Adipose tissue (tissue), 3 donors: ENCODE measurements around the gene TMEM179. TPM values are rescaled to one million over a fixed set of nuclear protein-coding genes. Genes with fewer than 3 reads are reported as not detected.
"Not testable (repeated sequence)": the region's sequence is repeated elsewhere in the genome, so short reads cannot be mapped to it uniquely, and the experiment has no call there.

ENCODE experiments used
- H3K27ac ChIP-seq: one replicate; pipeline ENCODE4 v1.5.1; 2013; ENCODE audit warnings: low read depth, low read length
- WGBS, 3 donors: extraction: QIAGEN DNeasy Blood & Tissue Kit; methylation state at CpG; one replicate each; pipeline ENCODE4 v1.1.7; 2013; 5-methylcytosine and 5-hydroxymethylcytosine counted together
- polyA plus RNA-seq, 3 donors: library from polyadenylated mRNA; stranded (reverse); fragments of 200-250 nt; gene quantifications; one replicate each; pipeline ENCODE4 v1.2.3, GENCODE V29; 2013
- donor health status: healthy with polysubstance abuse.
- donor health status: Bipolar disorder and iron deficiency.
- donor health status: healthy.

TMEM179 gene
- polyA plus RNA-seq, 3 donors, result 0.10 to 4.2 TPM; not detected in 1

DNA sequence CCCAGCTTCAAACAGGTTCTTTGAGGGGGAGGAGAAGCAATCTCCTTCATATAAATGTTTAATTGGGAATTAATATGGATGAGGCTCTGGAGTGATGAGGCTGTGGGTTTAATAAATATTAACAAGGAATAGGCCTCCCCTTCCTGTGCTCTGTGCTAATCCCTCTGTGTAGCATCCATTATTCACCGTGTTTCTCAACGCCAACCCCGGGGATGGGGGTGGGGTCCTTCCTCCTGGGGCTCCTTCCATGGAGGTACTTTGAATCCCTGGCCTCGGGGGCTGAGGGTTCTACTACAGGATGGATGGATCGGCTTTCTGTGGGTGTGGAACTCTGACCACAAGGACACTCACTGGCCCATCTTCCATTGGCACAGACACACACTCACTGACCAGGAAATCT lies 34.9 kb upstream of the TMEM179 start:
- H3K27ac ChIP-seq, result no peak overlapping the region
- 24 to 47% (median 42%) methylated on average over 5 of the region's 5 CpGs for WGBS, 3 donors

DNA sequence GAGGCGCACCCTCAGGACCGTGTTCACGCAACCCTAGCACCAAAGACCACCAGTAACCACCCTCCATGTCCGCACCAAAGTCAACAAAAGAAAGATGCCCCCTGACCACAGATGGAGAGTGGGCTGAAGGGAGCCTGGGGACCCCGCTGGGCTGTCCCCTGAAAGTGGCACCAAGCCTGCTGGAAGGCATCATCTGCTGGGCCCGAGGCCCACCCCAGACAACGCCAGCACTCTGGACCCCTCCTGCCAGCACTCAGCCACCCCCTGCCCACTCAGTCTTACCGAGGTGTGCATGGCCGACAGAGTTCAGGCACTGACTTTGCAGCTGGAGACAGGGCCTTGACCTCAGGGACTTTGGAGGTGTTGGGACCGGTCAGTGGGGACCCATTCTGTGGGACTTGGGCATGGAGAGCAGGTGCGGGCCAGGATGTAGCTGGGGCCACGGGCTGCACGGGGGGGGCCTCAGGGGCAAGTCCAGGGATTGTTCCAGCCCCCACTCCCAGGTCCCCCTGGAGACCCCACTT lies 34.4 kb upstream of the TMEM179 start:
- 65 to 80% (median 72%) methylated on average over 13 of the region's 13 CpGs for whole genome bisulfite sequencing, 3 donors
- no peak overlapping the region for H3K27ac ChIP-seq

DNA sequence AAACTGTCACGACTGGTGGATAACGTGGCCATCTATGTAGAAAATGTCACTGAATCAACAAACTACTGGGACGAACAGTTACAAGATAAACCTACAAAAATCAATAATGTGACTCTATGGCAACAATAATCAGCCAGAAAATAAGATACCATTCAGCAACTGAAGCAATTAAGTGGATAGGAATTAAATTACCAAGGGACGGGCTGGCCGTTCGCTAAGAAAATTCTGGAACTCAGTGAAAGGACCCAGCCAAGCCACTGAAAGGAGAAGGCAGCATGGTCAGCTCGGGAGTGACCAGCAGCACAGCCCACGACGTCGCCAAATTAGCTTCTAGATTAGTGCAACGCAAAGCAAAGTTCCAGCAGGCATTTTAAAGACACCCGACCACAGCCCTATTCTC lies 33.6 kb upstream of the TMEM179 start:
- 21 to 50% (median 46%) methylated on average over 12 of the region's 12 CpGs for WGBS, 3 donors

DNA sequence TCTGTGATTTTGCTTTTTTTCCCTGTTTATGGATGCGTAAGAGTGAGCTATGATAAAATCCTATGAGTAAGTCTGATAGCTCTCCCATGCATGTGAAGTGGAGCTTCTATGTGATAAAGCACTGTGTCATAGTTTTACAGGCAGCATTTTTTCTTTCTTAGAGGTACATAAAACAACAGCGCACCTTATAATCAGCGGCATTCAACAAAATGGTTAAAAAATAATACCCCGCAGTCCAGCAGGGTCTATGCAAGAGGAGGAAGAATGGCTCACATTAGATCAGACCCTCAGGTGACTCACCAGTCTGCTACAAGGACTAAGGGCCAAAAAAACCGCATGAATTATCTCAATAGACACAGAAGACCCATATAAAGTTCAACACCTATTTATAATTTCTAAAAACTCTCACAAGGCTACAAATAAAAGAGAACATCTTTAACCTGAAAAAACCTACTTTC lies 33.0 kb upstream of the TMEM179 start:
- 59 to 84% (median 79%) methylated on average over 5 of the region's 5 CpGs for WGBS, 3 donors
- H3K27ac ChIP-seq, result no peak overlapping the region

More for the DNA sequence above, 33.6 kb upstream of the TMEM179 start:
- H3K27ac ChIP-seq, result no peak overlapping the region

DNA sequence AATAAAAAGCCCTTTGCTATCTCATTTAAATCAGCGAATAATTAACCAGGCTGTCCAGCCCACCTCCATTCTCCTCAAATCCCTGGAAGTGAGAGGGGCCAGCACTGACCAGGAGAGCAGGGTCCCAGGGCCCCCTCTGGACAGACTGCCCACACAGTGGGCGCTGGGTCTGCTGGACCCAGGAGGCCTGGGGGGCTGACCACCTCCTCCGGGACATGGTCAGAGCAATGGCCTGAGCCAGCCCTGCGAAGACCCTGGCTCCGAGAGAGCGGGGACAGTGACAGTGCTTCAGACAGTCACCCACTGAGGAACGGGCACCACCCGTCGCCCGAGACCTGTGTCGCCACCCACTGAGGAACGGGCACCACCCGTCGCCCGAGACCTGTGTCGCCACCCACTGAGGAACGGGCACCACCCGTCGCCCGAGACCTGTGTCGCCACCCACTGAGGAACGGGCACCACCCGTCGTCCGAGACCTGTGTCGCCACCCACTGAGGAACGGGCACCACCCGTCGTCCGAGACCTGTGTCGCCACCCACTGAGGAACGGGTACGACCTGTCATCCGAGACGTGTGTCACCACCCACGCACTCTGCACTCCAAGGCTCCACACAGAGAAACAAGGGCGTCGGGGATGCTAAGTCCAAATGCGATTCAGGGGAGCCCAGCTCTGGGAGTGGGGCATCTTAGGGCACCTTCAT lies 32.4 kb upstream of the TMEM179 start:
- not testable (repeated sequence) for H3K27ac ChIP-seq
- WGBS, 3 donors, result 82 to 90% (median 84%) methylated on average over 25 to 36 of the region's 39 CpGs

DNA sequence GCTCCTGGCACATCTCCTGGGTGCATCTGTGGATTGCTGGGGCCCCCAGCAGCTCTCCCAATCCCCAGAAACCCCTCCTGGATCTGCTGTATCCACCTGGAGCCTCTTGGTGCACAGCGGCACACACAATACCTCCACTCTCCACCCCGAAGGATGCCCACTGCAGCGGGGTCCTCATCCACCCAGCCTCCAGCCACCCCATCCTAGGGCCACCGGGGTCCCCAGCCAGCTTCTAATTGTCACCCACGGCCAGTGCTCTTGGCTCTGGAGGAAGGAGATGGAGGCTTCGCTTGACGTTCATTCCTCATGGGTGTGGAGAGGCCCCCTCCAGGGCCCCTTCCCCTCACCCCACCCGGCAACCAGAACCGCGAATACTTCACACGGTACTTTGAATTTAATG lies 31.6 kb upstream of the TMEM179 start:
- WGBS, 3 donors, result 80 to 85% (median 82%) methylated on average over 11 of the region's 11 CpGs
- H3K27ac ChIP-seq, result no peak overlapping the region

DNA sequence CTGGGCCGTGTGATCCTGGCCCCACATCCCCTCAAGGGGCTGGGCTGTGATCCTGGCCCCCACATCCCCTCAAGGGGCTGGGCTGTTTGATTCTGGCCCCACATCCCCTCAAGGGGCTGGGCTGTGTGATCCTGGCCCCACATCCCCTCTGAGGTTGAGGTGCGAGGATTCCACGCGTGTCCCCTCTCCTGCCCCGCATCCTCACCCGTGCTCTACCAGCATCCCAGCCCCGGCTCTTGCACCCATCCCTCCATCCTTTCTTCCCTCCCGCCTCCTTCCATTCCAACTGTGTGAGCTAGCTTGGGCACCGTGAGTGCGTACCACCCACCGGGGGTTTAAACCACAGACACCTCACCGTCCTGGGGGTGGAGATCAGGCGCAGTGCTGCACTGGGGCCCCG lies 31.1 kb upstream of the TMEM179 start:
- whole genome bisulfite sequencing, 3 donors, result 80 to 85% (median 84%) methylated on average over 13 of the region's 14 CpGs
- H3K27ac ChIP-seq, result no peak overlapping the region

DNA sequence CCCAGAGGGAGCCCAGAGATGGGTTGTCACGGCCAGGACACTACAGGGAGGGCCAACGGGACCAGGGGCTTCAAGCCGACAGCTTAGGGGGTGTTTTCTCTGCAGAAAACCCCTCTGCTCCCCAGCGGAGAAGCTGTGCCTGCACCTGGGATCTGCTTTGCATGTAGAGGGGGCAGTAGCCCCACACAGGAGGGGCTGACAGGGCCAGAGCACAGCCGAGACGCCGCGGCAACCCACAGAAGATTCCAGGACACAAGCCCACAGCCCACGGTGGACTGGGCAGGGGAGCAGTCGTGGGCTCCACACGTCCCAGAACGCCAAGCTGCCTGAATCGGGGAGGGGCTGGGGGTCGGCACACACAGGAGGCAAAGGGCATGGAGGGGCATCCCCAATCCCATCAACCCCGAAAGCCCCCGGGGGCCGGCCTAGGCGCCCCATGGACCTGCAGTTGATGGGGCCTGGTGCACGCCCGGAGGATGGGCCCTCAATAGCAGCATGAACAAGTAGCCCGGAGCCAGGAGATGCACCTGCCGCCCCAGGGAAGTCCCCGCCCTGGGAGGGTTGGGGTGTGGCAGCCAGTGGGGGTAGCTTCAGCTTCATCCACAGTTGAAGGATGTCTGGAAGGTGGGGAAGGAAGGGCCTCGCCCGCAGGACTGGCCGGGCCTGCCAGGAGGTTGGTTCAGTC lies 30.5 kb upstream of the TMEM179 start:
- 82 to 84% (median 83%) methylated on average over 21 to 26 of the region's 26 CpGs for WGBS, 3 donors
- H3K27ac ChIP-seq, result no peak overlapping the region

DNA sequence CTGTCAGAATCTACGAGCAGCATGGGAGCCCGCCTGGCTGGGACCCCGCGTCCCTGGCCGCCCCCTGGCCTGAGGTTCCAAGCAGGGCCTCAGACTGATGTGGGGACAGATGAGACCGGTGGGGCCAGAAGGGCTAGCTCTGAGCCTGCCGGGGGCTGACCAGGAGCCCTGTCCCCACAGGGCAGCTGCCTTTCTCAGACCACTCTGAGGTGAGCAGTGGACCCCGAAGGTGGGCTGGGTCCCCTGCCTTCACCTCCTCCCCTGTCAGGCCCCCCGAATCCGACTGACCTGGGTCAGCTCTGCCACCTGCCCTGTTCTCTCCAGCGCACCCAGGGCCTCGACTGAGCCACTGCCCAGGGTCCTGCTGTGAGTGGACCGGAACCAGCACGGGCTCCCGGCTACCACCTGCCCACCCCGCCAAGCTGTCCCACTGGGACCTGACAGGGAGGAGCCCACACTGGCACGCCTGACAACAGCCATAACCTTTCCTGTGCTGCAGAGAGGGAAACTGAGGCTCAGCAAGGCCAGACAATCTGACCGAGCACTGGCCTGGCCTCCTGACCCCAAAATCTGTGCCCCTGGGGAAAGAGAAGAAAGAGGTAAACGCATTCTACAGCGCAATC lies 29.7 kb upstream of the TMEM179 start:
- 86 to 89% (median 88%) methylated on average over 20 of the region's 20 CpGs for WGBS, 3 donors
- H3K27ac ChIP-seq, result no peak overlapping the region

DNA sequence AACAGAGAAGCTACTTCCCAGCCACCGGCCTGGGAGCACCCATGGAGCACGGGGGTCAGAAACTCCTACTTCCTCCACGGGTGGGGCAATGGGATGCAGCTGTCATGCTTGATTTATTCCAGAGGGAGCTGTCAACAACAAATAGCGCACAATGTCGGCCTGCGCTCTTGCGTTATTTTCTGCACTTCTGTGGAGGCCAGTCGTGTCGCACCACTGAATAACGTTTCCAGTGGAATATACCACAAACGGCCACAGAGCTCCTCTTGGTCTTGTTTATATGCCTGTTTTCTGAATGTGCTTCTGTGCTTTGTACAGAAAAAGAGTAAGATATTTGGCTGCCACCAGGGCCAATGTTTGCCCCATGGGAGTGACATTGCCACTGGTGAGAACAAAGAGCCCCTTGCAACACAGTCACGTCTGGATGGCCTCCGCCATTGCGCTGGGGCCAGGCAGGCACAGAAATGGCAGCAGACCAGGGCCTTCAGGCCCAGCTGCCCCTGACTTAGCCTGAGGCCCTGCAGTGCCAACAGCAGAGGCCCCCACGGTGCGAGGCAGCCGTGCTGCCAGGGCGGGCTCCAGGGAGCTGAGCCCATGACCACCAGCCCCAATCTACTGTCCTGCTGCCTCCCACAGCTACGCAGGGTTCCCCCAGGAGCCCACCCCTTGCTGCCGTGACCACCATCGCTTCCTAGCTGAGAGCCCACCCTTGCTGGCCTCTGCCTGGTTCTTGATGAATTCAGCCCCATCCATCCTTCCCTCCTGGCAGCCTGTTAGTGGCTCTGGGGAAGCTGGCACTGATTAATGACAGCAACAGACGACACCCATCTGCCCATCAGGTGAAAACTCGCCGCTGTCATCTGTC lies 28.9 kb upstream of the TMEM179 start:
- WGBS, 3 donors, result 71 to 75% (median 72%) methylated on average over 23 to 24 of the region's 24 CpGs
- H3K27ac ChIP-seq, result no peak overlapping the region

DNA sequence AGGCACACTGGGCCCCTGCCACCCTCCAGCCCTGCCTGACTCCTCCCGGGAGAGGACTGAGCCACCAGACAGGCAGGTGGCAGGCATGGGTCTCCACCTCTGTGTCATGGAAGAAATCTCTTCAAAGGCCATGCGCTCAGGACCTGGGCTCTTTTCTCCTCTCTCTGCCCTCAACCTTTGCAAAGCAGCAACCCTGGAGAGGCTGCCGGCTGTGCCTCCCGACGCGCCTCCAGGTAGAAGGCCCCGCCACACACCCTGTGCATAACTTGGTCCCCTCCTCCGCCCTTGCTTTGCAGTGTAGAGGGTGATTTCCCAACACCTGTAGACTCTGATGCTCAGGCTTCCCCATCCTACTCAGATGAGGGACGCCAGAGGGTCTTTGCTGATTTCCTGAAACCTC lies 28.2 kb upstream of the TMEM179 start:
- 62 to 74% (median 71%) methylated on average over 9 of the region's 9 CpGs for WGBS, 3 donors
- no peak overlapping the region for H3K27ac ChIP-seq

DNA sequence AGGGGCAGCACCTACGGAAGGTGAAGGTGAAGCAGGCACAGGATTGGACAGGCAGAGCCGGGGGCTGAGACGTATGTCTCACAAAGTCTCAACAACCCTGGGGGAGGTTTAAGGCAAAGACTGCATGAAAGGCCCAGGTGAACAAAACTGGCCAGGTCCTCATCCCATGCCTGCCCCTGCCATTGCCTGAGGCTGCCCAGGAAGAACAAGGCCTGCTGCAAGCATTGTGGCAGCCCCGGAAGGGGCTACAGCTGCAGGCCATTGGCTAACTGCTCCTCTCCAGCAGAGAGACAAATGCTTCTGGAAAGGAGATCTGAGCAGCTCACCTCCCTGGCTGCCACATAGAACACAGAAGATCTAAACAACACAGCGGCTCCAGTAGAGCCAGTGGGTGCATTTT lies 20.4 kb upstream of the TMEM179 start:
- H3K27ac ChIP-seq, result no peak overlapping the region
- 40 to 55% (median 55%) methylated on average over 5 of the region's 5 CpGs for WGBS, 3 donors

DNA sequence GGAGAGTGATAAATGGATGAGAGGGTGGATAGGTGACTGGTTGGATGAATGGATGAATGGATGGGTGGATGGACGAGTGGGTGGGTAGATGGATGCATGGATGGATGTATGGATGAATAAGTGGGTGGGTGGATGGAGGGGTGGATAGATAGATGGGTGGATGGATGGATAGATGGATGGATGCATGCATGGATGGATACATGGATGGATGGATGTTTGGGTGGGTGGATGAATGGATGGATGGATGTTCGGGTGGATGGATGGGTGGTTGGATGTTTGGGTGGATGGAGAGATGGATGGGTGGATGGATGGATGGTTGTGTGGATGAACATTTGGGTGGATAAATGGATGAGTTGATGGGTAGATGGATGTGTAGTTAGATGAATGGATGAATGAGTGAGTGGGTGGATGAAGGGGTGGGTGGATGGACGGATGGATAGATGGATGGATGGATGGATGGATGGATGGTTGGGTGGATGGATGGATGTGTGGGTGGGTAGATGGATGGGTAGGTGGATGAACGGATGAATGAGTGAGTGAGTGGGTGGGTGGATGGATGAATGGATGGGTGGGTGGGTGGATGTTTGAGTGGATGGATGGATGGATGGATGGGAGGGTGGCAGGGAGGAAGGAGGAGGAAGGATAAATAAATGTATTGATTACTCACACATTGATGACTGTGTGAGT lies 9.7 kb upstream of the TMEM179 start:
- H3K27ac ChIP-seq, result no peak overlapping the region
- 58 to 65% (median 61%) methylated on average over 4 of the region's 4 CpGs for WGBS, 3 donors

DNA sequence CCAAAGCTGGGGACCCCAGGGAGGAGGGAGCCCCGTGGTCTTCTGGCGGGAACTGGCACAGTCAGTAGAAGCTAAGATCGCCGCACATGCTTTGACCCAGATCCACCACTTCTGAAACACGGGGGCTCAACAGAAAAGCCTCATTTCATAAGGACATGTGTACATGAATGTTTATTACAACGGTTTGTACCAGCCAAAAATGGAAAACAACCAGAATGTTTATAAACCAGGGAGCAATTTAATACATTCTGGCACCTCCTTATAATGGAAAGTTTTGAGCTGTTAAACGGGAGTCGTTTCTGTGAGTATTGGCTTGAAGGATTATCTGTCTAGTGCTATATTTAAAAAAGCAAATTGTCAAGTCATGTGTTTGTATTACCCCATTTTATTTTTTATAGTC lies 7.3 kb upstream of the TMEM179 start:
- H3K27ac ChIP-seq, result no peak overlapping the region
- WGBS, 3 donors, result 60 to 66% (median 61%) methylated on average over 8 of the region's 8 CpGs

DNA sequence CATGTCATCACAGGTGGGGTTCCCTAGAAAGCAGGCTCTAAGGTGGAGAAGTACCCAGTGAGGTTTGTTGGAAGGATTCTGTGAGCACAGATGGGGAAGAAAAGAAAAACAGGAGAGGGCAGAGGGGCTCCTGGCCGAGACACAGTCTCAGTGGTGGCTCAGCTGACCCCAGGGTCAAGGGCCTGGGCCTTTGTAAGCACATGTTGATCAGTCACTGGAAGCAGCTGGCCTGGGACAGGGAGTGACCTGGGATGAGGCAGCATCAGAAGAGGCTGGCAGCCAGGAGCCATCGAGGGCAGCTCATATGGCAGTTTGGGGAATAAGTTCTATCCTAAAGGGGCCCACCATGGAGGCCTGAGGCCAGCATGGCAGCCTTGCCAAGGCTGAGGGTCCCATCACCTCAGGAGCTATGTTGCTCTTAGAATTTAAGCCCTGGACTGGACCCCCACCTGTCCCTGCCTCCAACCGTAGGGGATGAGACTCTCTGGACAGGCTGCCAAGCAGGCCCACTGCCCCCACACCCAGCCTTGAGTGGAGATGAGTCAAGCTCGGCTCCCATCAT lies 6.3 kb upstream of the TMEM179 start:
- H3K27ac ChIP-seq, result no peak overlapping the region
- 46 to 71% (median 67%) methylated on average over 4 of the region's 4 CpGs for WGBS, 3 donors

DNA sequence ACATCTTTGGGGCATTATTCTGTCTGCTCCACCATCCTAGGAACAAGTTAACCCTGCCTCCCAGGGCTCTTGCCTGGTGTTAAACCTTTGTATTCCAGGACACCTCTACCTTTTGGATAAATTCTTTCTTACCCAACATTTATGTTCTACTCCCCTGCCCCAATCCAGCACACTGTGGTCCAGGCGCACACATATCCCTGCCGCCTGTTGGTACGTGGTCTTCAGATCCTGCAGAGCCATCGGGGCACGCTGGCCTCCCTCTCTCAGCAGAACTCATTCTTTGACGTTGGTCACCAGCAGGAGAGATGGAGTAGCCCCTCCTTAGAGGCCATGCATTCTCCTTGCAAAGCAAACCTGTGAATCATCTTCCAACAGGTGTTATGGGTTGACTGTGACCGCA lies 5.1 kb upstream of the TMEM179 start:
- no peak overlapping the region for H3K27ac ChIP-seq
- WGBS, 3 donors, result 75 to 80% (median 77%) methylated on average over 7 of the region's 7 CpGs

DNA sequence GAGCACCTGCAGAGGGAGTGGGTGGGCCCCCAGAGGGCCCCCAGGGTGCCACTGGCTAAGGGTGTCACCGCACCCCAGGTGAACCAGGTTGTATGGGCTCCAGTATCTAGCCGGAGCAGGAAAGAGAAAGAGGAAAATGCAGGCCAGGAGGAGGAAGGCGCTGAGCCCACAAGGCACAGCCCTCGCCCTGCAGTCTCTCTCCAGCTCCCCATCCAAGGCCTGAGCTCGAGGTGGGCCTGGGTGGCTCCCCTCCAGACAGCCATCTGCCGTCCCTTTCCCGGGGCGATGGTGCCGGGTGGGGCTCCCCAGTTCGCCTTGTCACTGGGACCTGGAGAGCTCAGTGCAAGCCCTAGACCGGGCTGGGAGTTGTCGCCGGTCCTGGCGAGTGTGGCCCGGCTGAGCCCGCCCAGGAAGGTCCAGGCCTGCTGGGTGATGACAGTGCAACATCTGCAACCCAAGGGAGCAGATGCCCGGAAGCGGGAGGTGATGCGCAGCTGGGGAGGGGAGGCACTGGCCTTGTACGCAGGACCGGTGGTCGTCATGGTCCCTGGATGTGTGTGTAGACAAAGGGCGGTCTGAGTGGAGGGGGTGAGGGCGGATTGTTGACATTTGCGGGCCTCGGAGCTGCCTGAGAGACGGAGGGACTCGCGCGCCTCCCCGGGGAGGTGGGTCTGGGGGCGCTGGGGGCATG lies 716 bp downstream of the TMEM179 start:
- H3K27ac ChIP-seq, result no peak overlapping the region
- 23 to 35% (median 26%) methylated on average over 31 to 32 of the region's 32 CpGs for WGBS, 3 donors
